ENCODE results near the gene PNMA1.

DNA sequence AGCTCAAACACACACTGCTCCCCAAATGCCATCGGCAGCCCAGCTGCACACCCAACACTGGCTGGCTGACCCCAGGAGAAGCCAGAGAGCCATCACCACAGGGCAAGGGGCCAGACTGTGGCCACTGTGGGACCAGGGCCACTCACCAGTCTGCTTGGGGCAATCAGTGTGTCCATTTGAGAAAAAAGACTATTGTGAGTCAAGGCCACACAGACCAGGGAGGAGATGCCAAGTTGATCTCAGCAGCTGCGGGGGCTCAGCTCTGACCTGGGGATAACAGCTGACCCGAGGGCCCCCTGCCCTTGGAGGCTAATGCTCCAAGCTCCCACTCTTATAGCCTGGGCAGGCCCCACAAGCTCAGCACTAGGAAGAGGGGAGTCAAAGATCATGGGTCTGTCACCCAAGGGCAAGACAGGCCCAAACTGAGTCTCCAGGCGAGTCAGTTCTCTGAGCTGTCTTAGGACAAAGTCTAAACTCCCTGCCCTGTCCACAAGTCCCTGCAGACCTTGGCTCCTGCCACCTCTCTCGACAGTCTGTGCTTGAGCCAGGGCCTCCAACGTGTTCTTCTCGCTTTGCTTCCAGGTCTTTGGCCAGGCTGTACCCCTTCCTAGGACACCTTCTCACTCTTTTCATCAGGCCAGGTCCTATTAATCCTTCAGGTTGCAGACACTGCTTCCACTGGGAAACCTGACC, 30.1 kb upstream of the PNMA1 start:
- TF ChIP-seq, protein P1, sequence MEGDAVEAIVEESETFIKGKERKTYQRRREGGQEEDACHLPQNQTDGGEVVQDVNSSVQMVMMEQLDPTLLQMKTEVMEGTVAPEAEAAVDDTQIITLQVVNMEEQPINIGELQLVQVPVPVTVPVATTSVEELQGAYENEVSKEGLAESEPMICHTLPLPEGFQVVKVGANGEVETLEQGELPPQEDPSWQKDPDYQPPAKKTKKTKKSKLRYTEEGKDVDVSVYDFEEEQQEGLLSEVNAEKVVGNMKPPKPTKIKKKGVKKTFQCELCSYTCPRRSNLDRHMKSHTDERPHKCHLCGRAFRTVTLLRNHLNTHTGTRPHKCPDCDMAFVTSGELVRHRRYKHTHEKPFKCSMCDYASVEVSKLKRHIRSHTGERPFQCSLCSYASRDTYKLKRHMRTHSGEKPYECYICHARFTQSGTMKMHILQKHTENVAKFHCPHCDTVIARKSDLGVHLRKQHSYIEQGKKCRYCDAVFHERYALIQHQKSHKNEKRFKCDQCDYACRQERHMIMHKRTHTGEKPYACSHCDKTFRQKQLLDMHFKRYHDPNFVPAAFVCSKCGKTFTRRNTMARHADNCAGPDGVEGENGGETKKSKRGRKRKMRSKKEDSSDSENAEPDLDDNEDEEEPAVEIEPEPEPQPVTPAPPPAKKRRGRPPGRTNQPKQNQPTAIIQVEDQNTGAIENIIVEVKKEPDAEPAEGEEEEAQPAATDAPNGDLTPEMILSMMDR (IDR thresholded peaks at IDR 0.05) = no peak
- no peak for TF ChIP-seq POLR2A (IDR thresholded peaks at IDR 0.05)
